ENCODE measurements around the gene NT5E. TPM values are rescaled to one million over a fixed set of nuclear protein-coding genes. Genes with fewer than 3 reads are reported as not detected.

NT5E gene
- total RNA-seq, 1 experiment from 2014 or later = 76.5 TPM

- no peaks in the 10 kb centered on the region for H3K27me3 Mint-ChIP-seq (ENCODE audit: unreplicated experiment)
- CTCF ChIA-PET = no interaction called here
- no peak overlapping the region for H3K4me3 Mint-ChIP-seq (ENCODE audit: low read depth, unreplicated experiment)
- H3K9me3 Mint-ChIP-seq (ENCODE audit: low read depth, unreplicated experiment) = no peaks in the 10 kb centered on the region
- no peaks in the 10 kb centered on the region for H3K36me3 Mint-ChIP-seq (ENCODE audit: insufficient read depth, unreplicated experiment)
- no peak overlapping the region for H3K27ac Mint-ChIP-seq (ENCODE audit: unreplicated experiment)
- TF ChIP-seq, protein P1, sequence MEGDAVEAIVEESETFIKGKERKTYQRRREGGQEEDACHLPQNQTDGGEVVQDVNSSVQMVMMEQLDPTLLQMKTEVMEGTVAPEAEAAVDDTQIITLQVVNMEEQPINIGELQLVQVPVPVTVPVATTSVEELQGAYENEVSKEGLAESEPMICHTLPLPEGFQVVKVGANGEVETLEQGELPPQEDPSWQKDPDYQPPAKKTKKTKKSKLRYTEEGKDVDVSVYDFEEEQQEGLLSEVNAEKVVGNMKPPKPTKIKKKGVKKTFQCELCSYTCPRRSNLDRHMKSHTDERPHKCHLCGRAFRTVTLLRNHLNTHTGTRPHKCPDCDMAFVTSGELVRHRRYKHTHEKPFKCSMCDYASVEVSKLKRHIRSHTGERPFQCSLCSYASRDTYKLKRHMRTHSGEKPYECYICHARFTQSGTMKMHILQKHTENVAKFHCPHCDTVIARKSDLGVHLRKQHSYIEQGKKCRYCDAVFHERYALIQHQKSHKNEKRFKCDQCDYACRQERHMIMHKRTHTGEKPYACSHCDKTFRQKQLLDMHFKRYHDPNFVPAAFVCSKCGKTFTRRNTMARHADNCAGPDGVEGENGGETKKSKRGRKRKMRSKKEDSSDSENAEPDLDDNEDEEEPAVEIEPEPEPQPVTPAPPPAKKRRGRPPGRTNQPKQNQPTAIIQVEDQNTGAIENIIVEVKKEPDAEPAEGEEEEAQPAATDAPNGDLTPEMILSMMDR (IDR thresholded peaks at IDR 0.05; ENCODE audit: unreplicated experiment) = no peak
- H3K4me1 Mint-ChIP-seq (ENCODE audit: low read depth, unreplicated experiment) = peaks cover 26% of the 10 kb centered on the region
- intact Hi-C loops (cut with micrococcal nuclease; ENCODE audit: unreplicated experiment) = no loop called here
- BruUV-seq (replicated peaks) = no TSS peak
- no peak for DNase-seq
Measured at GRCh38 chr6:85436939-85437495, 12.9 kb upstream of the NT5E start.

DNA sequence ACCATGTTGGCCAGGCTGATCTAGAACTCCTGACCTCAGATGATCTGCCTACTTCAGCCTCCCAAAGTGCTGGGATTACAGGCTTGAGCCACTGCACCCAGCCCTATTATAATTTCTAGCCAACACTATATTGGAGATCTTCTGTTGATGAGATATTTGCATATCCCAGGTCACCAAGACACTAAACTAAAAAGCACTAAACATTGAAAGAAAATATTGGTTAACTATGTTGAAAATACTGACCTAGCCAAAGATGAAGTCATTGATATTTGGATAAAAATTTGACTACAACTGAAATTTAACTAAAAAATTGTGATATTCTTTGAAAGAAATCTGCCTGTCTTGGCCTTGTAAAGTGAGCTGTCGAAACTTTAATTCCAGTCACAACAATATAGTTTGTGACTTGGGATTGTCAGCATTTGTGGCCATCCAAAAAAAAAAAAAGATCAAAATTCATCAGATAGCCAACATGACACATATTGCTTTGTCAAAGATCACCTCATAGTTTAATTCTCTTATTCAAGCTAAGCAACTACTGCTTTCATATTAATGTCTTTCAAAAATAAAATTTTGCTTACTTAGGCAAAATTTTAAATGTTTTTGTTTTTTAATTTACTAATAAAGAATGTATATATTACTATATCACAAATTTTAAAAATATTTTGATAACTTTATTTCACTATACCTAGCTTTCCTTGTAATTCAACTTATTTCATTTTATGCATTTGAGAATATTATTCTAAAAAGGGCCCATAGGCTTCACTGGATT, 6.3 kb upstream of the NT5E start:
- intact Hi-C loops (cut with micrococcal nuclease; ENCODE audit: unreplicated experiment) = no loop called here
- CTCF ChIA-PET = no interaction called here

GRCh38 chr6:85449388-85449817, 480 bp upstream of the NT5E start:
- peaks cover 27% of the 10 kb centered on the region for H3K36me3 Mint-ChIP-seq (ENCODE audit: insufficient read depth, unreplicated experiment)
- H3K27me3 Mint-ChIP-seq (ENCODE audit: unreplicated experiment) = no peaks in the 10 kb centered on the region
- peak overlapping the region; percentile 89 for H3K27ac Mint-ChIP-seq (ENCODE audit: unreplicated experiment)
- peak; percentile 12 for DNase-seq
- BruUV-seq (replicated peaks) = no TSS peak
- H3K4me1 Mint-ChIP-seq (ENCODE audit: low read depth, unreplicated experiment) = peaks cover 61% of the 10 kb centered on the region
- CTCF ChIA-PET = interaction anchor here (1.1 to 2.1 kb wide), 5 partner anchors 33 to 94 kb away, joined by 4 to 9 read pairs (median 4); no protein-coding TSS in a partner anchor
- peak overlapping the region; percentile 99 for H3K4me3 Mint-ChIP-seq (ENCODE audit: low read depth, unreplicated experiment)
- intact Hi-C loops (cut with micrococcal nuclease; ENCODE audit: unreplicated experiment) = no loop called here
- H3K9me3 Mint-ChIP-seq (ENCODE audit: low read depth, unreplicated experiment) = no peaks in the 10 kb centered on the region
- TF ChIP-seq, protein P1 (IDR thresholded peaks at IDR 0.05; ENCODE audit: unreplicated experiment) = no peak

More for the DNA sequence above, 6.3 kb upstream of the NT5E start:
- BruUV-seq (replicated peaks) = no TSS peak
- no peaks in the 10 kb centered on the region for H3K9me3 Mint-ChIP-seq (ENCODE audit: low read depth, unreplicated experiment)
- H3K27me3 Mint-ChIP-seq (ENCODE audit: unreplicated experiment) = no peaks in the 10 kb centered on the region
- H3K27ac Mint-ChIP-seq (ENCODE audit: unreplicated experiment) = no peak overlapping the region
- H3K4me3 Mint-ChIP-seq (ENCODE audit: low read depth, unreplicated experiment) = no peak overlapping the region
- H3K4me1 Mint-ChIP-seq (ENCODE audit: low read depth, unreplicated experiment) = peaks cover 21% of the 10 kb centered on the region
- TF ChIP-seq, protein P1 (IDR thresholded peaks at IDR 0.05; ENCODE audit: unreplicated experiment) = no peak
- no peak for DNase-seq
- H3K36me3 Mint-ChIP-seq (ENCODE audit: insufficient read depth, unreplicated experiment) = no peaks in the 10 kb centered on the region

DNA sequence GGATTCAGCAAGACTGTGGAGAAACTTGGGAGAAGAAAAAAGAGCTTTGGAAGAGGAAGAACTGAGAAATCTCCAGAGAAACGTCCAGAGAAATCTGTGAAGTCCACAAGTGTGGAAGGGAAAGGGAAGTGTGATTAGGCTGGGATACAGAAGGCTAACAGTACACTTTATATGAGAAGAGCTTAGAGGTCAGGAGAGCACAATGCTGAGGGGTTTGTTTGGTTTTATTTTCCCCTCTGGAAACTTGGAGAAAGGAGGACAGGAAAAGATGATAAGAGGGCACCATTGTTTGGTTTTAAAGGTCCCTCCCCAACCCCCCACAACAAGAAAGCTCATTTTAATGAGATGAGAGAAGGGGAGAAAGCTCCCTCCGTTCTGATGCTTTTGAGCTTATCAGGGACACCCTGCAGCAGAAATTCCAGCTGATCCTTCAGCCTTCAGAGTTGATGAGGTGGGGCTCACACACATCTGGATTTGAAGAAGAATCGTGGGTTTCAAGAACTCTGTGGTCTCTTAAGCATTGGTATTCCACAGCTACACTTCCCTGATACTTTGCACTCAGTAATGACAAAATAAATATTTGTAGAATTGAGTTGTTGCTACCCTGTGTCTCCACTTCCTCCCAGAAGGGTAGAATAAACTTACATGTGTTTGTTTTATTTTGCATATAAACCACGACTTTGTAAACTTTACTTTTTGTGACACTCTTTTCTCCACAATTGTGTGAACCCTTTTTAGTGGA, 1.9 kb downstream of the NT5E start:
- CTCF ChIA-PET = interaction anchor here (0.6 to 2.6 kb wide), 6 partner anchors 18 to 198 kb away, joined by 3 to 16 read pairs (median 3); no protein-coding TSS in a partner anchor
- intact Hi-C loops (cut with micrococcal nuclease; ENCODE audit: unreplicated experiment) = loop anchor here (1.0 to 2.0 kb wide), 2 partner anchors 31 to 48 kb away; no protein-coding TSS in a partner anchor
- TF ChIP-seq, protein P1 (IDR thresholded peaks at IDR 0.05; ENCODE audit: unreplicated experiment) = no peak
- Mint-ChIP-seq H3K4me3 (ENCODE audit: low read depth, unreplicated experiment) (peak overlapping the region; percentile 99), H3K36me3 (ENCODE audit: insufficient read depth, unreplicated experiment) (peaks cover 27% of the 10 kb centered on the region), H3K9me3 (ENCODE audit: low read depth, unreplicated experiment) (no peaks in the 10 kb centered on the region), H3K27me3 (ENCODE audit: unreplicated experiment) (no peaks in the 10 kb centered on the region), H3K27ac (ENCODE audit: unreplicated experiment) (peak overlapping the region; percentile 89), H3K4me1 (ENCODE audit: low read depth, unreplicated experiment) (peaks cover 64% of the 10 kb centered on the region)
- no peak for DNase-seq
- no TSS peak for BruUV-seq (replicated peaks)

Measured in Calu3 (cell line).